DOHH2 (cell line): ENCODE measurements around the gene NAPB.

Experiments
- CTCF ChIP-seq: fragments of 200-600 bp; sonication (generic); IDR thresholded peaks from one replicate; pipeline ENCODE4 v1.5.1; 2014; ENCODE audit warnings: antibody characterized with exemption, mild to moderate bottlenecking, low read depth, low read length; ENCODE audit not compliant: poor library complexity, severe bottlenecking
- EZH2phosphoT487 ChIP-seq: fragments of 200-600 bp; sonication (generic); IDR thresholded peaks from 2 replicates; pipeline ENCODE4 v1.6.1; 2017; ENCODE audit warnings: borderline replicate concordance, mild to moderate bottlenecking, antibody characterized with exemption, low read length, moderate library complexity, mixed read lengths

GRCh38 chr20:23407781-23408464 is 13.4 kb downstream of the NAPB start:
- TF ChIP-seq CTCF (no peak), EZH2phosphoT487 (no peak)
